HepG2 (cell line): Measurements from ENCODE around the gene PROC. TPM values are rescaled to one million over a fixed set of nuclear protein-coding genes. Genes with fewer than 3 reads are reported as not detected.

ENCODE experiments used
- AKNA ChIP-seq: sonication (generic); formaldehyde crosslinking; IDR thresholded peaks from 2 replicates; pipeline ENCODE4 v1.4.0; 2020; ENCODE audit warnings: missing genetic modification reagents, borderline replicate concordance
- CBX1 ChIP-seq: IDR thresholded peaks from one replicate; pipeline ENCODE4 v1.6.1; 2016; ENCODE audit warnings: antibody characterized with exemption, low read depth
- FOXA1 ChIP-seq, 2 experiments: fragments of 450-650 bp in 1 of 2; sonication (generic) in 1 of 2; formaldehyde crosslinking in 1 of 2; IDR thresholded peaks; 2 replicates each; pipeline versions ENCODE4 v1.4.0 to v1.6.1; 2016 to 2020; ENCODE audit warnings: missing genetic modification reagents in 1 of 2
- MAZ ChIP-seq, 2 experiments: sonication (generic) in 1 of 2; formaldehyde crosslinking in 1 of 2; IDR thresholded peaks; 2 replicates each; pipeline versions ENCODE4 v1.5.0 to v1.6.1; 2012 to 2020; ENCODE audit warnings: low read depth in 2 of 2, mild to moderate bottlenecking in 2 of 2, borderline replicate concordance in 1 of 2, improper control_type of control experiment in 1 of 2, low read length in 1 of 2, missing genetic modification reagents in 1 of 2, moderate library complexity in 1 of 2
- MED8 ChIP-seq: sonication (generic); formaldehyde crosslinking; IDR thresholded peaks from 2 replicates; pipeline ENCODE4 v1.8.1; 2023; ENCODE audit warnings: mild to moderate bottlenecking, missing genetic modification reagents; ENCODE audit not compliant: insufficient replicate concordance
- NR2F2 ChIP-seq: IDR thresholded peaks from 2 replicates; pipeline ENCODE4 v1.6.1; 2012; ENCODE audit warnings: low read depth, inconsistent platforms, borderline replicate concordance
- NR2F6 ChIP-seq, 2 experiments: IDR thresholded peaks; 2 replicates each; pipeline ENCODE4 v1.6.1; 2016; ENCODE audit warnings: antibody characterized with exemption in 1 of 2, mild to moderate bottlenecking in 1 of 2
- PAF1 ChIP-seq: IDR thresholded peaks from 2 replicates; pipeline ENCODE4 v1.6.1; 2016; ENCODE audit warnings: missing genetic modification reagents, missing compliant biosample characterization
- POLR2G ChIP-seq: fragments of 200-400 bp; formaldehyde crosslinking; IDR thresholded peaks from 2 replicates; pipeline ENCODE4 v1.6.1; 2018; ENCODE audit warnings: mild to moderate bottlenecking, low read depth, low read length, moderate library complexity
- TEAD3 ChIP-seq: optimal IDR thresholded peaks from 2 replicates; pipeline ENCODE3; 2016; ENCODE audit warnings: borderline replicate concordance
- TOE1 ChIP-seq: sonication (generic); formaldehyde crosslinking; IDR thresholded peaks from 2 replicates; pipeline ENCODE4 v1.4.0; 2020; ENCODE audit warnings: mild to moderate bottlenecking, missing genetic modification reagents
- ZNF607 ChIP-seq: sonication (generic); formaldehyde crosslinking; IDR thresholded peaks from 2 replicates; pipeline ENCODE4 v1.5.1; 2020; ENCODE audit warnings: missing genetic modification reagents, mild to moderate bottlenecking, borderline replicate concordance
- ZNF646 ChIP-seq: sonication (generic); formaldehyde crosslinking; IDR thresholded peaks from 2 replicates; pipeline ENCODE4 v1.9.0; 2021; ENCODE audit warnings: mild to moderate bottlenecking, missing genetic modification reagents
- polyA plus RNA-seq, 8 experiments: library from polyadenylated mRNA; depleted of rRNA in 3 of 8; stranded (reverse) in 7 of 8; unstranded in 1 of 8; fragments of >200 nt; fragmentation: Illumina TruSeq in 4 of 8; extraction: Trizol in 4 of 8; gene quantifications; 2 replicates each; pipeline versions ENCODE4 v1.2.1 to v1.2.3, GENCODE V29; 2011 to 2016; ENCODE audit warnings: low read depth in 4 of 8, missing spikeins in 1 of 8, mixed read lengths in 1 of 8; ENCODE audit not compliant: insufficient read depth in 1 of 8
- total RNA-seq, 5 experiments: library from RNA; depleted of rRNA; stranded (reverse); fragments of >200 nt; fragmentation: Illumina TruSeq; extraction: Trizol; gene quantifications; 2 replicates each; pipeline ENCODE4 v1.2.3, GENCODE V29; 2016; ENCODE audit warnings: low read depth in 1 of 5

Gene PROC
- total and polyA plus RNA-seq, 2 of the 13 experiments (the other 11 are each of a cell fraction or from before 2014, with no cell fraction given) = 134 to 185 TPM

GRCh38 chr2:127400897-127401756 is 17.1 kb upstream of the PROC start (continued):
- TF ChIP-seq AKNA (CRISPR knock-in tag) (no peak), MAZ (IDR thresholded peaks at IDR 0.05; ENCODE audit: borderline replicate concordance, low read depth, low read length) (0 out of 2 replicates have a peak, but pooled peaks have one; percentile 51), MAZ (CRISPR knock-in tag; IDR thresholded peaks at IDR 0.05; ENCODE audit: low read depth) (peak; percentile 30; the same call in 1 of the 2 replicates), TEAD3 (CRISPR knock-in tag) (peak; percentile 9), ZNF607 (CRISPR knock-in tag) (no peak), PAF1 (CRISPR knock-in tag) (no peak), CBX1 (no peak), NR2F6 (IDR thresholded peaks at IDR 0.05) (no peak), NR2F6 (CRISPR knock-in tag; IDR thresholded peaks at IDR 0.05) (peak; percentile 29; the same call in 1 of the 2 replicates), MED8 (CRISPR knock-in tag) (no peak), ZNF646 (CRISPR knock-in tag) (no peak), TOE1 (CRISPR knock-in tag) (no peak), NR2F2 (no peak), POLR2G (no peak), FOXA1 (IDR thresholded peaks at IDR 0.05) (no peak), FOXA1 (CRISPR knock-in tag; IDR thresholded peaks at IDR 0.05) (peak; percentile 3; the same call in 1 of the 2 replicates)
